Liver (tissue), 9 donors: ENCODE measurements around the gene TPM3. TPM values are rescaled to one million over a fixed set of nuclear protein-coding genes. Genes with fewer than 3 reads are reported as not detected.

Source experiments
- DNase-seq: peaks from one replicate; pipeline ENCODE4 v3.0.0-alpha.2; 2017; ENCODE audit warnings: low spot score
- H3K27ac ChIP-seq, 2 donors: one replicate each; pipeline ENCODE4 v1.7.0; 2013; ENCODE audit warnings: inconsistent platforms in 2 of 2, low read length in 2 of 2, control low read depth in 1 of 2, low read depth in 1 of 2, mild to moderate bottlenecking in 1 of 2
- H3K27me3 ChIP-seq, 4 donors: one replicate each; pipeline versions ENCODE4 v1.6.1 to v1.7.0; 2013; ENCODE audit warnings: low read length in 3 of 4, inconsistent platforms in 1 of 4, mild to moderate bottlenecking in 1 of 4, moderate library complexity in 1 of 4; ENCODE audit not compliant: control insufficient read depth in 4 of 4, insufficient read depth in 4 of 4
- H3K36me3 ChIP-seq, 4 donors: one replicate each; pipeline versions ENCODE4 v1.6.1 to v1.7.0; 2013; ENCODE audit warnings: low read length in 3 of 4, mild to moderate bottlenecking in 3 of 4, low read depth in 1 of 4, moderate library complexity in 1 of 4; ENCODE audit not compliant: control insufficient read depth in 4 of 4, insufficient read depth in 3 of 4
- H3K4me1 ChIP-seq, 4 donors: one replicate each; pipeline versions ENCODE4 v1.6.1 to v1.7.0; 2013; ENCODE audit warnings: low read length in 3 of 4, mild to moderate bottlenecking in 3 of 4, moderate library complexity in 1 of 4; ENCODE audit not compliant: control insufficient read depth in 4 of 4, insufficient read depth in 4 of 4
- H3K4me3 ChIP-seq, 3 donors: one replicate each; pipeline versions ENCODE4 v1.6.1 to v1.7.0; 2013; ENCODE audit warnings: low read length in 3 of 3, control low read depth in 1 of 3, low read depth in 1 of 3, mild to moderate bottlenecking in 1 of 3
- H3K9ac ChIP-seq, 2 donors: one replicate each; pipeline ENCODE4 v1.7.0; 2013; ENCODE audit warnings: low read length in 2 of 2, mild to moderate bottlenecking in 2 of 2, moderate library complexity in 2 of 2, control low read depth in 1 of 2, low read depth in 1 of 2
- H3K9me3 ChIP-seq, 4 donors: one replicate each; pipeline versions ENCODE4 v1.6.1 to v1.7.0; 2013; ENCODE audit warnings: low read length in 3 of 4; ENCODE audit not compliant: control insufficient read depth in 4 of 4
- EGR1 ChIP-seq, 2 donors: IDR thresholded peaks; 2 replicates each; pipeline ENCODE4 v1.6.1; 2016 to 2018; ENCODE audit warnings: antibody characterized with exemption in 2 of 2, low read depth in 2 of 2
- FOXA1 ChIP-seq: IDR thresholded peaks from 2 replicates; pipeline ENCODE4 v1.6.1; 2016; ENCODE audit warnings: antibody characterized with exemption
- FOXA2 ChIP-seq: IDR thresholded peaks from 2 replicates; pipeline ENCODE4 v1.6.1; 2016; ENCODE audit warnings: antibody characterized with exemption
- GABPA ChIP-seq, 2 donors: IDR thresholded peaks in 1 of 2; conservative IDR thresholded peaks in 1 of 2; 2 replicates each; pipeline ENCODE4 v1.6.1; 2016; ENCODE audit warnings: antibody characterized with exemption in 2 of 2, mild to moderate bottlenecking in 1 of 2, moderate library complexity in 1 of 2
- HNF4A ChIP-seq, 2 donors: conservative IDR thresholded peaks; 2 replicates each; pipeline ENCODE4 v1.6.1; 2016; ENCODE audit warnings: antibody characterized with exemption in 2 of 2, mild to moderate bottlenecking in 2 of 2
- HNF4G ChIP-seq: IDR thresholded peaks from 2 replicates; pipeline ENCODE4 v1.6.1; 2016; ENCODE audit warnings: antibody characterized with exemption
- JUND ChIP-seq, 2 donors: IDR thresholded peaks; 2 replicates each; pipeline ENCODE4 v1.6.1; 2016; ENCODE audit warnings: antibody characterized with exemption in 2 of 2
- MAX ChIP-seq: IDR thresholded peaks from 2 replicates; pipeline ENCODE4 v1.6.1; 2016; ENCODE audit warnings: antibody characterized with exemption
- NR2F2 ChIP-seq: IDR thresholded peaks from 2 replicates; pipeline ENCODE4 v1.6.1; 2016; ENCODE audit warnings: antibody characterized with exemption
- RAD21 ChIP-seq, 2 donors: IDR thresholded peaks; 2 replicates each; pipeline ENCODE4 v1.6.1; 2016; ENCODE audit warnings: antibody characterized with exemption in 2 of 2, mild to moderate bottlenecking in 2 of 2
- REST ChIP-seq: IDR thresholded peaks from 2 replicates; pipeline ENCODE4 v1.6.1; 2016; ENCODE audit warnings: antibody characterized with exemption, mild to moderate bottlenecking
- SP1 ChIP-seq: IDR thresholded peaks from 2 replicates; pipeline ENCODE4 v1.6.1; 2018; ENCODE audit warnings: antibody characterized with exemption, mild to moderate bottlenecking
- TAF1 ChIP-seq: conservative IDR thresholded peaks from 2 replicates; pipeline ENCODE4 v1.6.1; 2016; ENCODE audit warnings: antibody characterized with exemption, mild to moderate bottlenecking
- YY1 ChIP-seq: IDR thresholded peaks from 2 replicates; pipeline ENCODE4 v1.6.1; 2016; ENCODE audit warnings: antibody characterized with exemption, mild to moderate bottlenecking
- ZBTB33 ChIP-seq: IDR thresholded peaks from 2 replicates; pipeline ENCODE4 v1.6.1; 2016; ENCODE audit warnings: antibody characterized with exemption
- polyA plus RNA-seq, 2 donors: library from polyadenylated mRNA; stranded (reverse) in 1 of 2; unstranded in 1 of 2; fragments of 200-250 nt in 1 of 2; fragments of >200 nt in 1 of 2; fragmentation: Nextera tagmentation in 1 of 2; extraction: Ambion mirVana in 1 of 2; gene quantifications; one replicate each; pipeline versions ENCODE4 v1.2.1 to v1.2.3, GENCODE V29; 2013 to 2015
- total RNA-seq, 2 donors: library from RNA; depleted of rRNA; stranded (reverse); fragments of >200 nt; gene quantifications; one replicate each; pipeline ENCODE4 v1.2.3, GENCODE V29; 2014
- TF ChIP-seq, protein P1 (sequence below): fragments of 150-350 bp; IDR thresholded peaks from 2 replicates; pipeline ENCODE4 v1.5.1; 2017; ENCODE audit warnings: improper control_type of control experiment, low read depth, low read length; ENCODE audit not compliant: missing input control
- TF ChIP-seq, protein P2 (sequence below): IDR thresholded peaks from 2 replicates; pipeline ENCODE4 v1.6.1; 2016; ENCODE audit warnings: antibody characterized with exemption
- donor health status: healthy.
- donor health status: healthy.
- donor health status: healthy.
- donor health status: healthy.
- donor health status: healthy.

TPM3 gene
- total and polyA plus RNA-seq, 4 donors = 89.6 to 120 (median 109) TPM

DNA sequence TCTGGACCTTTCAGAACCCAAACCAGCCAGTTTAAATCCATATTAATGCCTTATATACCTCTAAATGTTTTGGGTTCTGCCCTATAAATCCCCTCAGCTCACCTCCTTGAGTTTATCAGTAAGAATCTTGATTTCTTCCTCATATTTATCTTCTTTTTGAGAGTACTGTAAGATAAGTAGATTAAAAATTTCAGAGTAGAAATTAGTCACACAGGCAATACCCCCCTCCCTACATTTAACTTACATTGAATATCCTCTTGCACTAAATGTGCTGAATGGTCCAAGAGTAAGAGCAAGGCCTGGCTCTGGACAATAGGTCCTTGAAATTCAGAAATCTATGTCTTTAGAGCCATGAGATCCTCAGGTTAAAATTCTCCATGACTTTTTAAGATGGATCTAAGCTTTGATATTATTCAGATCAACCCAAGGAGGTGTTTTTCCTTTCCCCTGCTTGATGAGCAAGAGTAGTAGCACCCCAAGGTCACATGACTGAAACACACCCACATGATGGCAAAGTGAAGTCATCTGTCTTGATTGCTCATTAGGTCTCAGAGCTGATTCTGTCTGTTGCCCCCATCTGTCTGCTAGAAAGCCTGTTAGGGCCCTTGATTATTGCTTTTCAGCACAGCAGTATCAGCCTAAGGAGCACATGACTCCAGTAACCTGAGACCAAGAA is 21.2 kb downstream of the TPM3 start:
- DNase-seq = no peak
- H3K9me3 ChIP-seq = no peaks in the 10 kb centered on the region
- H3K27ac ChIP-seq = no peak overlapping the region
- no peaks in the 10 kb centered on the region for H3K27me3 ChIP-seq
- H3K9ac ChIP-seq = no peak overlapping the region
- no peaks in the 10 kb centered on the region for H3K4me1 ChIP-seq
- H3K4me3 ChIP-seq = no peak overlapping the region
- TF ChIP-seq EGR1 (IDR thresholded peaks at IDR 0.05; ENCODE audit: low read depth in 2 of 2) = no peak
- no peak for TF ChIP-seq RAD21 (IDR thresholded peaks at IDR 0.05)
- no peak for TF ChIP-seq HNF4G
- no peak for TF ChIP-seq ZBTB33
- TF ChIP-seq YY1 = no peak
- no peak for TF ChIP-seq FOXA2
- no peak for TF ChIP-seq TAF1
- TF ChIP-seq, protein P1, sequence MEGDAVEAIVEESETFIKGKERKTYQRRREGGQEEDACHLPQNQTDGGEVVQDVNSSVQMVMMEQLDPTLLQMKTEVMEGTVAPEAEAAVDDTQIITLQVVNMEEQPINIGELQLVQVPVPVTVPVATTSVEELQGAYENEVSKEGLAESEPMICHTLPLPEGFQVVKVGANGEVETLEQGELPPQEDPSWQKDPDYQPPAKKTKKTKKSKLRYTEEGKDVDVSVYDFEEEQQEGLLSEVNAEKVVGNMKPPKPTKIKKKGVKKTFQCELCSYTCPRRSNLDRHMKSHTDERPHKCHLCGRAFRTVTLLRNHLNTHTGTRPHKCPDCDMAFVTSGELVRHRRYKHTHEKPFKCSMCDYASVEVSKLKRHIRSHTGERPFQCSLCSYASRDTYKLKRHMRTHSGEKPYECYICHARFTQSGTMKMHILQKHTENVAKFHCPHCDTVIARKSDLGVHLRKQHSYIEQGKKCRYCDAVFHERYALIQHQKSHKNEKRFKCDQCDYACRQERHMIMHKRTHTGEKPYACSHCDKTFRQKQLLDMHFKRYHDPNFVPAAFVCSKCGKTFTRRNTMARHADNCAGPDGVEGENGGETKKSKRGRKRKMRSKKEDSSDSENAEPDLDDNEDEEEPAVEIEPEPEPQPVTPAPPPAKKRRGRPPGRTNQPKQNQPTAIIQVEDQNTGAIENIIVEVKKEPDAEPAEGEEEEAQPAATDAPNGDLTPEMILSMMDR = no peak
- no peak for TF ChIP-seq GABPA (IDR thresholded peaks at IDR 0.05 in 1 of 2, conservative IDR thresholded peaks at IDR 0.05 in 1 of 2)
- TF ChIP-seq NR2F2 = no peak
- no peak for TF ChIP-seq SP1
- TF ChIP-seq, protein P2, sequence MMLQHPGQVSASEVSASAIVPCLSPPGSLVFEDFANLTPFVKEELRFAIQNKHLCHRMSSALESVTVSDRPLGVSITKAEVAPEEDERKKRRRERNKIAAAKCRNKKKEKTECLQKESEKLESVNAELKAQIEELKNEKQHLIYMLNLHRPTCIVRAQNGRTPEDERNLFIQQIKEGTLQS = no peak
- TF ChIP-seq HNF4A (conservative IDR thresholded peaks at IDR 0.05) = no peak
- TF ChIP-seq MAX = no peak
- TF ChIP-seq FOXA1 = no peak
- no peak for TF ChIP-seq REST
- no peak for TF ChIP-seq JUND (IDR thresholded peaks at IDR 0.05)
- peaks cover 27 to 71% (median 67%) of the 10 kb centered on the region in 4 donors for H3K36me3 ChIP-seq
